NOMO-1 treated with dmso at 0.1 percent for 144 hours (cell line): ENCODE measurements around the gene BLOC1S5.

Source experiments
- DNase-seq: peaks from one replicate; lab custom pipeline; 2025; ENCODE audit not compliant: unreplicated experiment; lab: John Stamatoyannopoulos, UW

The BLOC1S5 gene, protein sequence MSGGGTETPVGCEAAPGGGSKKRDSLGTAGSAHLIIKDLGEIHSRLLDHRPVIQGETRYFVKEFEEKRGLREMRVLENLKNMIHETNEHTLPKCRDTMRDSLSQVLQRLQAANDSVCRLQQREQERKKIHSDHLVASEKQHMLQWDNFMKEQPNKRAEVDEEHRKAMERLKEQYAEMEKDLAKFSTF

GRCh38 chr6:8063761-8064637, at the start of gene BLOC1S5:
BLOC1S5 (minus strand) TSS chr6:8064389; CDS start chr6:8064376, 13 bp downstream.
- DNase-seq = peak; percentile 97

DNA sequence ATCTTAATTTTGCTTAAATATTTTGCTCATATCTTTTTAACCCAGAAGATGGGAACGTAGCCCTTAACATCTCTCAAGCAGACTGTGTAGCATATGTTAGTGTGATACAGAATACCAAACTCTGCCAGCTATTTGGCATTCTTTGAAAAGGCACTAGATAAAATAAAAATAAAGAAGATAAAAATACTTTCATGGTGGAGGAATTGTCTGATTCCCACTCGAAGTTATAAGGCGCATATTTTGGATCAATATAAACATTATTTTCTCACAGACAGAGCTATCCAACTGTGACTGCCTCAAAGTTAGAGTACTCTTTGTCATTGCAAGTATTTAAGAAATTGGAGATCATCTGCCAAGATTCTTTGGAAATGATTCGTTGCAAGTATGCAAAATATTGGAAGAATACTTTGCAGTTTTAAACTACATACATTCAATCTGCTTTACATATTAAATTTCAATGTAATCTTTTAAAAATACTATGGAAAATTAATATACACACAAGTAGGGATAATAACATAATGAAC, 49.0 kb upstream of the BLOC1S5 start:
- DNase-seq = no peak

GRCh38 chr6:8110725-8111124, 46.5 kb upstream of the BLOC1S5 start:
- DNase-seq = no peak

DNA sequence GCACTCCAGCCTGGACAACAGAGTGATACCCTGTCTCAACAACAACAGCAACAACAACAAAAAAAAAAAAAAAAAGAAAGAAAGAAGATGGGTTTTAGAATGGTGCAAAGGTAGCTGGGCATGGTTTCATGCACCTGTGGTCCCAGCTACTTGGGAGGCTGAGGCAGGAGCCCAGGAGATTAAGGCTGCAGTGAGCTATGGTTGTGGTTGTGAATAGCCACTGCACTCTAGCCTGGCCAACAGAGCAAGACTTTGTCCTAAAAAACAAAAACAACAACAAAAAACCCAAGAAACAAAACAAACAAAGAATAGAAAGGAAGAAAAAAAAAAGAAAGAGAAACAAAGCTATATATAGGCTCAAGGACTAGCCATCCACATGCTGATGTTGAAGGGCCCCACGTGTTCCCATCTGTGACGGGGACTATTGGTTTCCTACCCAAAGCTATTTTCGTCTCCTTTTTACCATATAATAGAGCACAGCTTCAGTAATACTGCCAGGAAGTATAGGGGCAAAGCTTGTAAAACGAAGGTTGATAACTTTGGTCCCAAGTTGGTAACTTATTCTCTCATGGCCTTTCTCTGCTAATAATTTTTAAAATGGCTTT, 46.0 kb upstream of the BLOC1S5 start:
- no peak for DNase-seq

GRCh38 chr6:8108759-8109539, 44.8 kb upstream of the BLOC1S5 start:
- no peak for DNase-seq

GRCh38 chr6:8108031-8108660, 44.0 kb upstream of the BLOC1S5 start:
- no peak for DNase-seq

DNA sequence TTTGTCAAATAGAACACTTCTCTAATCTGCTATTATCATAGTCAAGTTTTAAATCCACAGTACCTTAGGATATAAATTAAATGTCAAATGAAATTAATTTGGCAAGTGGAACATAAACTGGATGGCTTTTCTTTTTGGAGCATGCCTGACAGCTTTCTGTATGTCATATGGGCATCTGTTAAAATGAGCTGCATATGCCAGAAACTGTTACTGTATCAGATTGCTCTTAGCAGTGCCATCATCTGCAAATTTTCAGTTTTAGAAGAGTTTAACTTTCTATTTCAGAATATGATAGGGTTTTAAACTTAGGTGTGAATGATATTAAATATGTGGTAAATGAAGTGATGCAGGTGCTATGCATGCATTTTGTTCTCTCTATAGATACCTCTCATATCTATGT, 41.6 kb upstream of the BLOC1S5 start:
- no peak for DNase-seq

- no peak for DNase-seq
Measured at GRCh38 chr6:8103726-8104125, 39.5 kb upstream of the BLOC1S5 start.

DNA sequence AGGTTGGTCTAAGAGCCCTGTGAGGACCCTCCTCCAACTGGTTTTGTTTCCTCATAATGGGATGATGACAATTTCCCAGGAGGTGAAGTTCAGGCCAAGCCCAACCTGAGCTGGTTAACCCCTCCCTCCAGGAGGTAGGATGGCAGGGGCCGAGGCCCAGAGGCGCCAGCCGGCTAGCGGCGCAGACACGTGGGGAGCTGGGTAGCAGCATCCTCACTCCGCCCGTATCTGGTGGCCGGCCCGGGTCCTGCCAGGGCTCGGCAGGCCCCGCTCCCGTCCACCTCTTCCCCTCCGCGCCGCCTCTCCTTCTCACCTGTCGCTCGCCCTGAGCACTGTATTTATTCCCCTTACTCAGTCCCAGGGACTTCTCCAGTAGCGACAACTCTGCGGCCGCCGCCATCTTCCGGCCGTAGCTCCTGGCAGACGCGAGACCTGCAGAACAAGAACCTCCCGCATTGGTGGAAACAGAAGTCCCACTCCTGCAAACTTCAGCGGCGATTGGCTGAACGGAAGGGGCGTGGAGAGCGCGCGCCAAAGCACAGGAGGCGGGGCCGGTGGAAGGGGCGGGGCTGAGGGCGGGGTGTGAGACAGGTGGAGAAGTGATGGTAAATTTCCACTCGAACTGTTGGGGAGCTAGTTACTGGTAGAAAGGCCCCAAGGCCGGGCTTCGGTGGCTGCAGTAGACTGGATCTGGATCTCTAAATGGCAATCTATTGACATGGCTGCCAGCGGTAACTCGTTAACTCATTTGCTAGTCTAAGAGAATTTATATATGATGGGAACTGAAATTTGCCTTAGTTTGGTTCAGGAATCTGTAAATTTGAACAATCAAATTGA, 38.2 kb upstream of the BLOC1S5 start, which contains the start of gene EEF1E1:
TSS of gene EEF1E1 (minus strand) at position 427 of the 837 bp plus-strand sequence. CDS start at position 400, 27 bp downstream.
- peak; percentile 96 for DNase-seq

GRCh38 chr6:8100159-8100854, 36.1 kb upstream of the BLOC1S5 start:
- peak; percentile 50 for DNase-seq

- DNase-seq = no peak
Measured at GRCh38 chr6:8090650-8091049, 26.5 kb upstream of the BLOC1S5 start.

- DNase-seq = no peak
Measured at GRCh38 chr6:8088886-8089285, 24.7 kb upstream of the BLOC1S5 start.

DNA sequence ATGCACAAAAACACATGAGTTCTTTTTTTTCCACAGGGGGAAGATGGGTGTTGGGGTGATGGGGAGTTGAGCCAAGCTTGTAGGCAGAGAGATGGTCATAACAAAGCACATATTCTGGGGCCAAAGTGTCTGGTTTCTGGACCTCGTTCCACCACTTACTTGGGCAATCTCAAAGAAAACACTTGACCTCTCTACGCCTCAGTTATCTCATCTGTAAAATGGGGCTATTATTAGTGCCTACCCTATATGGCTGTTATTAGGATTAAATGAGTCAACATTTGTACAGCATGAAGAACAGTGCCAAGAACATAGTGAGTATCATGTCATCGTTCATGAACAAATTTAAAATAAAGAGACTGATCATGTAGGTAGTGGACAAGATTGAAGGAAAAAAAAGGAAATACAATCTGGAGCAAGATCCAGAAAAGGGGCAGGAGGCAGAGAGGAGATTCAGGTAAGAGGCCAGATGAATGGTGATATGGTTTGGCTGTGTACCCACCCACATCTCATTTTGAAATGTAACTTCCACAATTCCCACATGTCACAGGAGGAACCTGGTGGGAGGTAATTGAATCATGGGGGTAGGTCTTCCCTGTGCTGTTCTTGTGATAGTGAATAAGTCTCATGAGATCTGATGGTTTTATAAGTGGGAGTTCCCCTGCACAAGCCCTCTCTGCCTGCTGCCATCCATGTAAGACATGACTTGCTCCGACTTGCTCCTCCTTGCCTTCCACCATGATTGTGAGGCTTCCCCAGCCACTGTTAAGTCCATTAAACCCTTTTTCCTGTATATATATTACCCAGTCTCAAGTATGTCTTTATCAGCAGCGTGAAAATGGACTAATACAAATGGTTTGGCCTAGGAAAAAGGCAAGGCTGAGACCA, 23.9 kb upstream of the BLOC1S5 start:
- no peak for DNase-seq

DNA sequence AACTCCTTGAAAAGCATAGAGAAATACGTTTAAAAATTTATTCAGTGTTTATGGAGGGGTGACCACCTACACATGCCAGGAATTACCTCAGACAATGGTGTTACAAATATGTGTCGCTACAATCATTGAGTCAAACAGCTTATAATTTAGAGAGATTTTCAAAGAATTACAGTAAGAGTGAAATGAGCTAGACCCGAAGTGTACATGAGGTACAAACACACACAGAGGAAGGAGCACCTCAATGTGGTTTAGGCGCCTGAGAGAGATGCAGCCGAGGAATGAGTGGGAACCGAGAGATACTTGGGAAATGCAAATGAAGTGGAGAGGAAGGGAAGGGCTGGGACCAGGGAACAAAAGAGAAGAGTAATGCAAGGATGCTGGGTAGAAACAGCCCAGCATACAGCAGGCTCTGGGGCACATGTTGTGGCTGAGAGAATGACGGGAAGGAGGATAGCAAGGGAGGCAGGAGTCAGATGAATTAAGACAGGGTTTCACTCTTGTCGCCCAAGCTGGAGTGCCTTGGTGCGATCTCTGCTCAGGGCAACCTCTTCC, 22.6 kb upstream of the BLOC1S5 start:
- DNase-seq = no peak

DNA sequence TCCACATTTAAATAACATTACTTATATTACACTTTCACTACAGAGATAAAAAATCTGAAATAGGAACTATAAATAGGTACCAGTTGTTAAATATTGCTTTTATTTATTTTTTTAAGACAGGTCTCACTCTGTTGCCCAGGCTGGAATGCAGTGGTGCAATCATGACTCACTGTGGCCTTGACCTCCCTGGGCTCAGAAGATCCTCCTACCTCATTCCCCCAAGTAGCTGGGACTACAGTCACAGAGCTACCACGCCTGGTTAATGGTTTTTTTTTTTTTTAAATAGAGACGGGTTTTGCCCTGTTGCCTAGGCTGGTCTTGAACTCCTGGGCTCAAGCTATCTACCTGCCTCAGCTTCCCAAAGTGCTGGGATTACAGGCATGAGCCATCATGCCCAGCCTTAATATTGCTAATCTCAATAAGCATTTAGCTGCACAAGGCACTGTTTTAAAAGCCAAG, 20.9 kb upstream of the BLOC1S5 start:
- peak; percentile 53 for DNase-seq

- DNase-seq = no peak
Measured at GRCh38 chr6:8084586-8084985, 20.4 kb upstream of the BLOC1S5 start.
